CD4-positive, alpha-beta T cell treated with Interleukin-21 for 1 hour (primary cell): ENCODE data around the gene GABRD.

Experiments
- DNase-seq: peaks from one replicate; pipeline ENCODE4 v3.0.0-alpha.2; 2020

Gene GABRD

DNA sequence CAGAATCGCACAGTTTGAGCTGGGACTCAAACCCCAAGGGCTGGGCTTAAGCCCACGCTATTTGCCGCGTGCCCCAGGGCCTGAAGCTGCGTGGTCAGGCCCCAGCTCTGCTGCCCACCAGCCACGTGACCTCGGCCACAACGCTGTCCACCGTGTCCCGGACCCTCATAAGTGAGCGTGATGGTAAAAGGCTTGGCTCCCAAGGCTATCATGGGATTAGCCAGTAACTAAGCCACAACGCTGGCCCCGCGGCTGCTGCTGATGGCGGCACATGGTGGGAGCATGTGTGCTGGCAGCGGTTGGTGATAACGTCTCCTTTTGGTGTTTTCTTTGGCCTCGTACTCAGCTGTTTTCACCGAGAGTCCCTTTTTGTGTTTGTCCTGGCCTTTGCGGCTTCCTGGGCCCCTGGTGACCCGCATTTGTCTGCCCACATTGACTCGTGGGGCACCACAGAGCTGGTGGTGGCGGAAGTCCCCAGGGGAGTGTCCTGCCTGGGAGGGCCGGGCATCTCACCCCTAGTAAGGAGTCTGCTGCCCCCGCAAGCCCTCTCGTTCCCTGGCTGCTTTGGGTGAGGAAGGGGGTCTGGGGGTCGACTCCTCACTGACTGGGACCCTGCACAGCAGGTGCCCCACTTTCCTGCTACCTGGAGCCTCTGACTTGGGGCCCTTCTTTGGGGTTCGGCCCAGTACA, 60.4 kb downstream of the GABRD start:
- no peak for DNase-seq

DNA sequence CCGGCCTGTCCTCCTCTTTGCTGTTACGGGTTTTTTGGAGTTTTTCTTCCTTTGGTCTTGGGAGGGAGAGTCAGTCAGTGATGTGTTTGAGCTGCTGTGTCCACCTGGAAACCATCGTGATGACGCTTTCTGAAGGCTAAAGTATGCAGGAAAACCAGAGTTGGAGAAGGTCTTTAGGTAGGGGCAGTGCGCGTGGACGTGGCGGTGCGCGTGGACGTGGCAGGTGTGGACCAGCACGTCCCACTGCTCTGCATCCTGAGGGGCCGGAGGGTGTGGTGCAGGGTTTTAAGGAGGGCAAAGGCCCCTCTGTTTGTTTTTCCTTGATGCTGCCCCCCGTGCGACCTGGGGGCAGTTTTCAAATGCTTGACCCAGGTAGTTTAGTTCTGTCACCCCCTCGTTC, 61.0 kb downstream of the GABRD start:
- DNase-seq = no peak
